Measurements from ENCODE around the gene KSR1.
"Not testable (repeated sequence)": the region's sequence is repeated elsewhere in the genome, so short reads cannot be mapped to it uniquely, and the experiment has no call there.

Gene KSR1

DNA sequence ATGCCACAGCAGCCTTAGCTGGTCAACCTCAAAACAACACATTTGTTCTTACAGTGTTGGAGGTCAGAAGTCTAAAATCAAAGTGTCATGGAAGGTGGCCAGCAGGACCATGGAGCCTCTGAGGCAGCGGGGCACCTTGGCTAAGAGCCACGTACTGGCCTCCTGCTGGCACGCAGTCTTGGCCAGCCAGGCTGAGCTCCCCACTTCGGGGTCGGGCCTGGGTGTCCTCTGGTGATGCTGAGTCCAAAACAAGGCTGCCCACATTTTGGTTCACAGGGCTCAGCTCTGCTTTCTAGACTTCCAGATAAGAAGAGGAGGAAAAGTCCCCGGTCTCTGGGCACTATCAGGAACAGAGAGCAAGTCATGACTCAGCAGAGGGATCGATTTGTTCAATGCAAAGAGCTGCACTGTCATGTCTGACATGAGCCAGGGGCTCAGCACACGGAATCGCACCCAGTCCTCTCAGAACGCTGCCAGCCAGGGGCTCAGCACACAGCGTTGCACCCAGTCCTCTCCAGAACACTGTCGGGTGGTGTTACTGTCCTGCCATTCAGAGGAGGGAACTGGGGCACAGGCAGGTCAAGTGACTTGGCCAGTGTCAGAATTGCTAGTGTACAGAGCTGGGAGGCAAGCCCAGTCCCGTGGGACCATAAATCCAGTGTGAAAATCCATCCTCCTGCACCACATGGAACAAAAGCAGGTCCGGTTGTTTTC lies 177.2 kb downstream of the KSR1 start:
- no peak for DNase-seq (ENCODE audit: low read depth)

DNA sequence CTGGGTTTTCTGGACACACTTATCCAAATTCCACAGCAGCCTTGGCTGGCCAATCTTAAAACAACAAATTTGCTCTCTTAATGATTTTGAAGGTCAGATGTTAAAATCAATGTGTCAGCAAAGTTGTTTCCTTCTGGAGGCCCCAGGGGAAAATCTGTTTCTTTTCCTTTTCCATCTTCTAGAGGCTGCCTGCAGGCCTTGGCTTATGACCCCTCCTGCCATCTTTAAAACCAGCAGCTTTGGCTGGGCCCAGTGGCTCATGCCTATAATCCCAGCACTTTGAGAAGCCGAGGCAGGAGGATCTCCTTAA lies 177.7 kb downstream of the KSR1 start:
- DNase-seq (ENCODE audit: low read depth), result no peak

- DNase-seq (ENCODE audit: low read depth), result no peak
Observed at GRCh38 chr17:27634776-27635175, 178.5 kb downstream of the KSR1 start.

DNA sequence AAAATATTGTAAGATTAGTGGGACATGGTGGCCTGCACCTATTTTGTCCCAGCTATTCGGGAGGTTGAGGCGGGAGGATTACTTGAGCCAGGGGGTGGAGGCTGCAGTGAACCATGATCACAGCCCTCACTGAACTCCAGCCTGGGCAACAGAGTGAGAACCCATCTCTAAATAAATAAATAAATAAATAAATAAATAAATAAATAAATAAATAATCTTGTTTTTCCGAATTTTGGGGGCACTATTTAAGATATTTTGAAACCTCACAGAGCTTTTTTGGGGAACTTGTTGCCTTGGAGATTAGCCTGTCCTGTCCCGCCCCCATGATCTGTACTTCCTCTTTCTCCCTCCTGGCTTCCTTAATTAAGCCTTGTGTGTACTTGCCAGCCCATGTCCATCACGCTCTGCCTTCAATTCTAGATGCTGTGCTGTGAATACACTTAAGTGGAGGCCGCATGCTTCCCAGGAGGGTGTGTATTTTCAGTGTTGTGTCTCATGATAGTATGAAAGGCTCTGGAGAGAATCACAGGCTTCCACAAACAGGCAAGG lies 179.1 kb downstream of the KSR1 start:
- DNase-seq (ENCODE audit: low read depth), result no peak

- DNase-seq (ENCODE audit: low read depth), result not testable (repeated sequence)
Observed at GRCh38 chr17:27636005-27636520, 179.8 kb downstream of the KSR1 start.

- DNase-seq (ENCODE audit: low read depth), result not testable (repeated sequence)
Observed at GRCh38 chr17:27637818-27638217, 181.6 kb downstream of the KSR1 start.

GRCh38 chr17:27638415-27638914 lies 182.2 kb downstream of the KSR1 start:
- not testable (repeated sequence) for DNase-seq (ENCODE audit: low read depth)

DNA sequence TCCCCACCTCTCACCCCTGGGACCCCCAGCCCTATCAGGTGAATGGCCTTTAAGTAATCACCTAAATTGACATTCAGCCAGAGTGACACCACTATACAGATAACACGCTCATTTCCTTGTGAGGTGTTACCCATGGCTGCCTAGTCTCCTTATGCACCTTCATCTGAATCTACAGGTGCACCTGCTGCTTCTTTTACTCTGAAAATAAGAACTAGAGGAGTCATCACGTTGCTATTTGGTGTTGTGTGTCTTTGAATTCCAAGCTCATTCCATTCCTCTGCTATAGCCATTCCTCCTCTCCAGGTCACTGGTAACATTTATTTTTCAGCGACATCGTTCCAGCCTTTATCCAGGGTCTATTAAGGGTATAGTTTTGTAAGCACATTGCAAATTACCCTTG lies 184.5 kb downstream of the KSR1 start:
- DNase-seq (ENCODE audit: low read depth), result no peak

DNA sequence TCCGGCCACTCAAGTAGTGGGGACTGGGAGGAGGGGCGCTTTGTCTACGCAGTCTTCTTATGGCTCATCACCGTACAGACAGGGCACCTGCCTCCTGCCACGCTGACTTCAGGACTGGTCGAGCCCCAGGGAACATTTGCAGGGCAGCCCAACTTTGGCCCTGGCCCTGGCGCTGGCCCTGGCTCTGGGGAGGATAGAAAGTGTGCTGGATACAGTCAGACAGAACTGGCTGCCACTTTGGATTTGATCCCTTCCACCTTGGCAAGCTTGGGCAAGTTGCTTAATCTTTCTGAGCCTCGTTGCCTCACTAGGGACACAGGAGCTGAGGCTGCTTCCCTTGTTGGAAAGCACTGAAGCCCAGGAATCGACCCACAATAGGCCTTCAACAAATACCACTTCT lies 188.3 kb downstream of the KSR1 start:
- no peak for DNase-seq (ENCODE audit: low read depth)

DNA sequence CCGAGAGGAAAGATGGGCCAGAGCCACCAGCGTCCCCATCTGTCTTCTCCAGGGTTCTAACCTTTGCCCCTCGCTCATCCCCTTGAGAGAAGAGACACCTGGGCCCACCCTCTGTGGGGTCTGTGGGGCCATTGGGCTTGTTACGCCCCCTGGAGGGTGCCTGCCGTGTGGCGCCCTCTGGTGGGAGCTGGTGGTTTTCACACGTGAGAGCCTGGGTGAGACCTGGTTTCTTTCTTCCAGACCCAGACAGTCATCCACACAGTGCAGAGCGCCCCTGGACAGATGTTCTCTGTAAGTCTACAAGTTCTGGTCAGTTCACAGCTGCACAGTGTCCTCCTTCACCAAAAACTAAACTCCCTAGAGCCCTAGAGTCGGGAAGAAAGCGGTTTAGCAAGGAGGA lies 189.4 kb downstream of the KSR1 start:
- not testable (repeated sequence) for DNase-seq (ENCODE audit: low read depth)

- DNase-seq (ENCODE audit: low read depth), result no peak
Observed at GRCh38 chr17:27646232-27646631, 190.0 kb downstream of the KSR1 start.

DNA sequence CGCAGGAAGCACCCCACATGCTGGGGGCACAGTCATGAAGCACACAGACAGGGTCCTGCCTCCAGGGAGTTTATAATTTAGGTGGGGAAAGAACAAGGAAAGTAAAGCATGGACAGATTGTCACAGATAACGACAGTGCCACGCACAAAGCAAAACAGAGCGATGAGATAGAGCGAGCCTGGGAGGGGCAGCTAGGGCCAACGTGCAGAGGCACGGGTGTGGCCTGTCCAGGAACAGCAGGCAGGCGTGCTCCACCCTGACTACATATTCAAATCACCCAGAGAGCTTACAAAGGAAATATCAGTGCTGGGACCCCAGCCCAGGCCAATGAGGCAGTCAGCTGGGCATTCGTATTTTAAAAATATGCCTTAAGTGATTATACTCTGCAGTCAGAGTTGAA lies 191.5 kb downstream of the KSR1 start:
- no peak for DNase-seq (ENCODE audit: low read depth)

DNA sequence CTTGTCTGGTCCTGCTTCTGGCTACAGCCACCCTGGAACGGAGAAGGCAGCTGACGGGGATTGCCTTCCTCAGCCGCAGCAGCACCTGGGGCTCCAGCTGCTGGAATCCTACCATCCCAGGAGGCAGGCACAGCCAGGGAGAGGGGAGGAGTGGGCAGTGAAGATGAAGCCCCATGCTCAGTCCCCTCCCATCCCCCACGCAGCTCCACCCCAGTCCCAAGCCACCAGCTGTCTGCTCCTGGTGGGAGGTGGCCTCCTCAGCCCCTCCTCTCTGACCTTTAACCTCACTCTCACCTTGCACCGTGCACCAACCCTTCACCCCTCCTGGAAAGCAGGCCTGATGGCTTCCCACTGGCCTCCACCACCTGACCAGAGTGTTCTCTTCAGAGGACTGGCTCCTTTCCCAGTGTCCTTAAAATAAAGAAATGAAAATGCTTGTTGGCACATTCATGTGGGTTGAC lies 192.9 kb downstream of the KSR1 start:
- not testable (repeated sequence) for DNase-seq (ENCODE audit: low read depth)

DNA sequence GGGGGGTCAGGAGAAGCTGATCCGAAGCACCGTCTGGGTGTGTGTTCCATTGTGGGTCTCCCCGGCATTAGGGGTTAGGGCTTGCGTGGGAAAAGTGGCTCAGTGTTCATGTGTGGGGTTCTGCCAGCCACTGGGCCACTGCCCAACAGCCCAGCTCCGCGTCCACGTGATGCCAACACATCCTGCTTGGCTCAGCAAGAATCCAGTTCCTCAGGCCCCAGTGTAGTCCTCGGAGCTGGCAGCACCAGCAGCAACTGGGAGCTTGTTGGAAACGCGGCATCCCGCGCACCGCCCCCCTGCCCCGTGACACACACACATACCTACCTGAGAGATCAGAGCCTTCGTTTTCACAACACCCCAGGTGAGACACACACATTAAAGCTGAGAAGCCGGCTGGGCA lies 193.7 kb downstream of the KSR1 start:
- DNase-seq (ENCODE audit: low read depth), result no peak

- no peak for DNase-seq (ENCODE audit: low read depth)
Observed at GRCh38 chr17:27650836-27651235, 194.6 kb downstream of the KSR1 start.

- DNase-seq (ENCODE audit: low read depth), result peak; percentile 47
Observed at GRCh38 chr17:27651411-27652345, 195.4 kb downstream of the KSR1 start.

- not testable (repeated sequence) for DNase-seq (ENCODE audit: low read depth)
Observed at GRCh38 chr17:27653449-27653971, 197.3 kb downstream of the KSR1 start.

- no peak for DNase-seq (ENCODE audit: low read depth)
Observed at GRCh38 chr17:27654136-27654535, 197.9 kb downstream of the KSR1 start.

- DNase-seq (ENCODE audit: low read depth), result peak; percentile 53
Observed at GRCh38 chr17:27654654-27655524, 198.6 kb downstream of the KSR1 start.

GRCh38 chr17:27655525-27656111 lies 199.4 kb downstream of the KSR1 start:
- not testable (repeated sequence) for DNase-seq (ENCODE audit: low read depth)

GRCh38 chr17:27656620-27657019 lies 200.4 kb downstream of the KSR1 start:
- not testable (repeated sequence) for DNase-seq (ENCODE audit: low read depth)

Data from stimulated activated CD8-positive, alpha-beta memory T cell treated with anti-CD3 and anti-CD28 coated beads, Interleukin-7, amount 100 ng/mL, for 24 hours (primary cell).